HUDEP-2 (cell line): ENCODE data around the gene ARHGAP25.
A peak's percentile ranks its signal among the peaks of the same experiment; 100 is the strongest.

Source experiments
- DNase-seq, 76 experiments: peaks; one replicate each; lab custom pipeline; 2025; ENCODE audit not compliant: unreplicated experiment in 76 of 76; lab: John Stamatoyannopoulos, UW

The ARHGAP25 gene

GRCh38 chr2:68741805-68742306 is 7.2 kb downstream of the ARHGAP25 start:
- no peak for DNase-seq

GRCh38 chr2:68742626-68743415 is 8.2 kb downstream of the ARHGAP25 start:
- DNase-seq: no peak

- no peak for DNase-seq
These were observed 8.9 kb downstream of the ARHGAP25 start for GRCh38 chr2:68743531-68743930.

GRCh38 chr2:68744366-68744912 is 9.8 kb downstream of the ARHGAP25 start:
- DNase-seq: no peak

- DNase-seq: no peak
These were observed 10.4 kb downstream of the ARHGAP25 start for GRCh38 chr2:68745006-68745405.

GRCh38 chr2:68746408-68746807 is 11.8 kb downstream of the ARHGAP25 start:
- DNase-seq: no peak

GRCh38 chr2:68747413-68747812 is 12.8 kb downstream of the ARHGAP25 start:
- no peak for DNase-seq

GRCh38 chr2:68747900-68748299 is 13.3 kb downstream of the ARHGAP25 start:
- DNase-seq: no peak

- no peak for DNase-seq
These were observed 14.0 kb downstream of the ARHGAP25 start for GRCh38 chr2:68748568-68748967.

GRCh38 chr2:68749345-68749744 is 14.7 kb downstream of the ARHGAP25 start:
- no peak for DNase-seq

GRCh38 chr2:68750592-68751396 is 16.2 kb downstream of the ARHGAP25 start:
- no peak for DNase-seq

- DNase-seq: peak in 72 of 76 experiments; percentile 10 to 86 (median 70)
These were observed 17.1 kb downstream of the ARHGAP25 start for GRCh38 chr2:68751397-68752339.

GRCh38 chr2:68753318-68753717 is 18.7 kb downstream of the ARHGAP25 start:
- DNase-seq: no peak

GRCh38 chr2:68755071-68755470 is 20.5 kb downstream of the ARHGAP25 start:
- no peak for DNase-seq

- DNase-seq: no peak
These were observed 21.6 kb downstream of the ARHGAP25 start for GRCh38 chr2:68756178-68756577.

- DNase-seq: no peak
These were observed 22.5 kb downstream of the ARHGAP25 start for GRCh38 chr2:68757081-68757480.

GRCh38 chr2:68762100-68762499 is 27.5 kb downstream of the ARHGAP25 start:
- no peak for DNase-seq

- DNase-seq: no peak
These were observed 28.1 kb downstream of the ARHGAP25 start for GRCh38 chr2:68762665-68763064.

GRCh38 chr2:68764041-68764805 is 29.6 kb downstream of the ARHGAP25 start:
- DNase-seq: no peak
